Measurements from ENCODE around the gene EHD2. TPM values are rescaled to one million over a fixed set of nuclear protein-coding genes. Genes with fewer than 3 reads are reported as not detected.

The EHD2 gene
- total RNA-seq, 1 experiment from 2014 or later: 60.5 TPM

GRCh38 chr19:47766359-47766620 is 53.1 kb downstream of the EHD2 start (continued):
- TF ChIP-seq CBX3 (IDR thresholded peaks at IDR 0.05; ENCODE audit: low read depth): no peak
- no peak for TF ChIP-seq FOSL1 (IDR thresholded peaks at IDR 0.05; ENCODE audit: low read depth)
- TF ChIP-seq SIN3A (IDR thresholded peaks at IDR 0.05; ENCODE audit: low read depth): no peak
- no peak for TF ChIP-seq POLR2A (IDR thresholded peaks at IDR 0.05; ENCODE audit: borderline replicate concordance, extremely low read depth, insufficient read depth, insufficient read length)
- no peak for TF ChIP-seq ZNF274 (IDR thresholded peaks at IDR 0.05; ENCODE audit: low read depth, low read length)
- TF ChIP-seq CEBPB (IDR thresholded peaks at IDR 0.05; ENCODE audit: low read depth): no peak
- TF ChIP-seq ZFX (IDR thresholded peaks at IDR 0.05): no peak
- TF ChIP-seq ELF1 (IDR thresholded peaks at IDR 0.05; ENCODE audit: borderline replicate concordance, low read depth): no peak

GRCh38 chr19:47766670-47767069 is 53.4 kb downstream of the EHD2 start:
- DNase-seq (ENCODE audit: low read depth, low spot score) (no peak), ATAC-seq (no peak)
- ChIA-PET CTCF (interaction anchor here (1.2 kb wide), 1 partner anchor 11 kb away, joined by 3 read pairs; the partner anchor contains the start of gene SELENOW), POLR2A (no interaction called here), RAD21 (ENCODE audit: low non-redundant PET in 1 of 2, low total read pairs in 2 of 2, uncharacterized antibody in 2 of 2, unreplicated experiment in 2 of 2) (no interaction called here)
- Histone ChIP-seq H2AFZ (ENCODE audit: low read depth, low read length, poor library complexity, severe bottlenecking) (no peak overlapping the region), H3K9ac (ENCODE audit: low read length) (no peak overlapping the region), H3K9me3 (ENCODE audit: control insufficient read depth in 1 of 2, insufficient read depth in 1 of 2, low read depth in 1 of 2, low read length in 2 of 2) (no peaks in the 10 kb centered on the region), H3K27ac (ENCODE audit: low read depth, low read length) (no peak overlapping the region), H3K9me2 (ENCODE audit: insufficient read depth) (no peaks in the 10 kb centered on the region), H3K36me3 (ENCODE audit: control insufficient read depth in 1 of 2, insufficient read depth in 2 of 2, low read length in 2 of 2) (no peaks in the 10 kb centered on the region), H3K4me3 (replicated peaks in 1 of 2; ENCODE audit: low read depth in 1 of 2, low read length in 2 of 2) (no peak overlapping the region), H3K79me2 (ENCODE audit: insufficient read depth, low read length) (no peaks in the 10 kb centered on the region), H4K20me1 (ENCODE audit: insufficient read depth) (no peaks in the 10 kb centered on the region), H3K27me3 (ENCODE audit: insufficient read depth, low read length) (no peaks in the 10 kb centered on the region), H3K4me1 (ENCODE audit: control insufficient read depth in 1 of 2, insufficient read depth in 2 of 2, low read length in 2 of 2) (peaks cover 3 to 7% of the 10 kb centered on the region in 2 experiments; a peak in 1 of 4 replicates), H3K4me2 (ENCODE audit: low read length) (no peak overlapping the region)
- intact Hi-C loops (cut with micrococcal nuclease): loop anchor here (1.0 kb wide), 1 partner anchor 22 kb away; no protein-coding TSS in a partner anchor
- BruUV-seq (replicated peaks): no TSS peak
- no peak for TF ChIP-seq FOSL1 (IDR thresholded peaks at IDR 0.05; ENCODE audit: low read depth)
- no peak for TF ChIP-seq TCF7L2 (IDR thresholded peaks at IDR 0.05; ENCODE audit: borderline replicate concordance, extremely low read depth, insufficient read depth, insufficient read length)
- no peak for TF ChIP-seq YY1 (IDR thresholded peaks at IDR 0.05; ENCODE audit: extremely low read depth, insufficient replicate concordance, low read depth, low read length)
- no peak for TF ChIP-seq POLR2A (IDR thresholded peaks at IDR 0.05; ENCODE audit: borderline replicate concordance, extremely low read depth, insufficient read depth, insufficient read length)
- TF ChIP-seq JUND (IDR thresholded peaks at IDR 0.05): no peak
- TF ChIP-seq ZNF274 (IDR thresholded peaks at IDR 0.05; ENCODE audit: low read depth, low read length): no peak
- no peak for TF ChIP-seq EGR1 (IDR thresholded peaks at IDR 0.05; ENCODE audit: low read depth)
- no peak for TF ChIP-seq REST (IDR thresholded peaks at IDR 0.05; ENCODE audit: low read depth)

Data from HCT116 (cell line).